Lower lobe of right lung (tissue), 2 donors: ENCODE data around the gene DIP2C. TPM values are rescaled to one million over a fixed set of nuclear protein-coding genes. Genes with fewer than 3 reads are reported as not detected.
"Not testable (repeated sequence)": the region's sequence is repeated elsewhere in the genome, so short reads cannot be mapped to it uniquely, and the experiment has no call there.

Experiments used
- ATAC-seq, 2 donors: fragments of 200-7000 bp; cut with Tn5 transposase; one replicate each; pipeline ENCODE4 v1.9.1; 2020 to 2022; ENCODE audit warnings: mild to moderate bottlenecking in 2 of 2, moderate library complexity in 2 of 2
- DNase-seq: peaks from one replicate; pipeline ENCODE4 v3.0.0-alpha.2; 2020
- H3K27ac ChIP-seq: fragments of 200-600 bp; one replicate; pipeline ENCODE4 v1.8.0; 2022
- H3K27me3 ChIP-seq: fragments of 200-600 bp; one replicate; pipeline ENCODE4 v1.8.0; 2022; ENCODE audit warnings: low read depth
- H3K36me3 ChIP-seq: fragments of 200-600 bp; one replicate; pipeline ENCODE4 v1.8.0; 2022; ENCODE audit warnings: mild to moderate bottlenecking
- H3K4me1 ChIP-seq: fragments of 200-600 bp; one replicate; pipeline ENCODE4 v1.8.0; 2022
- H3K4me3 ChIP-seq: fragments of 200-600 bp; one replicate; pipeline ENCODE4 v1.8.0; 2022; ENCODE audit warnings: mild to moderate bottlenecking
- H3K9me3 ChIP-seq: fragments of 200-600 bp; one replicate; pipeline ENCODE4 v1.8.0; 2022
- CTCF ChIP-seq: fragments of 200-600 bp; IDR thresholded peaks from one replicate; pipeline ENCODE4 v1.8.0; 2022; ENCODE audit warnings: antibody characterized with exemption, mild to moderate bottlenecking
- intact Hi-C: fragments of 100-400 bp; cut with DNase I; formaldehyde crosslinking; loops from one replicate; pipeline ENCODE4 v1.11.0; 2022
- total RNA-seq: library from RNA; stranded (reverse); fragmentation: NEBNext Ultra II Directional; extraction: Animal tissue kit (Norgen Biotek cat#: 25700); gene quantifications from one replicate; pipeline ENCODE4 v1.2.1, GENCODE V29; 2021
- donor health status: DM: no; HTN: yes; CAD: no; lungs with severe emphysema.

The DIP2C gene
- total RNA-seq, 1 donor from 2014 or later = 15.1 TPM

- intact Hi-C loops = no loop called here
- no peak overlapping the region for H3K4me3 ChIP-seq
- H3K27me3 ChIP-seq = no peaks in the 10 kb centered on the region
- DNase-seq = no peak
- TF ChIP-seq CTCF = no peak
- peak overlapping the region; percentile 53 for H3K27ac ChIP-seq
- H3K9me3 ChIP-seq = no peaks in the 10 kb centered on the region
- peaks cover 23% of the 10 kb centered on the region for H3K4me1 ChIP-seq
- H3K36me3 ChIP-seq = no peaks in the 10 kb centered on the region
- no peak for ATAC-seq
Observed at GRCh38 chr10:600234-600633, 89.2 kb downstream of the DIP2C start.

GRCh38 chr10:599767-600166 is 89.7 kb downstream of the DIP2C start:
- no peaks in the 10 kb centered on the region for H3K36me3 ChIP-seq
- intact Hi-C loops = no loop called here
- TF ChIP-seq CTCF = no peak
- H3K4me1 ChIP-seq = peaks cover 23% of the 10 kb centered on the region
- H3K27ac ChIP-seq = no peak overlapping the region
- no peak overlapping the region for H3K4me3 ChIP-seq
- DNase-seq = no peak
- no peaks in the 10 kb centered on the region for H3K9me3 ChIP-seq
- H3K27me3 ChIP-seq = no peaks in the 10 kb centered on the region
- ATAC-seq = no peak

- peak overlapping the region; percentile 36 for H3K27ac ChIP-seq
- intact Hi-C loops = no loop called here
- no peak overlapping the region for H3K4me3 ChIP-seq
- peaks cover 23% of the 10 kb centered on the region for H3K4me1 ChIP-seq
- H3K9me3 ChIP-seq = no peaks in the 10 kb centered on the region
- peak in 1 of 2 donors; percentile 39 for ATAC-seq
- no peak for TF ChIP-seq CTCF
- no peaks in the 10 kb centered on the region for H3K27me3 ChIP-seq
- H3K36me3 ChIP-seq = no peaks in the 10 kb centered on the region
- no peak for DNase-seq
Observed at GRCh38 chr10:598415-599170, 90.9 kb downstream of the DIP2C start.

GRCh38 chr10:597976-598375 is 91.5 kb downstream of the DIP2C start:
- ATAC-seq = no peak
- intact Hi-C loops = no loop called here
- Histone ChIP-seq H3K4me1 (peaks cover 23% of the 10 kb centered on the region), H3K27ac (peak overlapping the region; percentile 36), H3K27me3 (no peaks in the 10 kb centered on the region), H3K9me3 (no peaks in the 10 kb centered on the region), H3K36me3 (no peaks in the 10 kb centered on the region), H3K4me3 (no peak overlapping the region)
- DNase-seq = no peak
- no peak for TF ChIP-seq CTCF

- no peak overlapping the region for H3K27ac ChIP-seq
- no peak overlapping the region for H3K4me3 ChIP-seq
- DNase-seq (no peak), ATAC-seq (no peak)
- H3K4me1 ChIP-seq = peaks cover 23% of the 10 kb centered on the region
- no peaks in the 10 kb centered on the region for H3K36me3 ChIP-seq
- H3K27me3 ChIP-seq = no peaks in the 10 kb centered on the region
- no peak for TF ChIP-seq CTCF
- intact Hi-C loops = no loop called here
- H3K9me3 ChIP-seq = no peaks in the 10 kb centered on the region
Observed at GRCh38 chr10:596725-597345, 92.6 kb downstream of the DIP2C start.

- H3K9me3 ChIP-seq, H3K27ac ChIP-seq, H3K4me3 ChIP-seq, H3K27me3 ChIP-seq, DNase-seq, intact Hi-C loops, H3K36me3 ChIP-seq, ATAC-seq: not testable (repeated sequence)
- H3K4me1 ChIP-seq = peaks cover 16% of the 10 kb centered on the region
Observed at GRCh38 chr10:596131-596530, 93.3 kb downstream of the DIP2C start.
